Upper lobe of right lung (tissue), 1 donor: ENCODE results near the gene PCSK2. TPM values are rescaled to one million over a fixed set of nuclear protein-coding genes. Genes with fewer than 3 reads are reported as not detected.

Experiments
- ATAC-seq: fragments of 200-7000 bp; cut with Tn5 transposase; one replicate; pipeline ENCODE4 v1.9.1; 2020; ENCODE audit warnings: mild to moderate bottlenecking, moderate library complexity
- DNase-seq: peaks from one replicate; pipeline ENCODE4 v3.0.0-alpha.2; 2020
- H3K27ac ChIP-seq: fragments of 200-600 bp; one replicate; pipeline ENCODE4 v1.8.0; 2022
- H3K27me3 ChIP-seq: fragments of 200-600 bp; one replicate; pipeline ENCODE4 v1.8.0; 2022; ENCODE audit warnings: mild to moderate bottlenecking
- H3K36me3 ChIP-seq: fragments of 200-600 bp; one replicate; pipeline ENCODE4 v1.8.0; 2022
- H3K4me1 ChIP-seq: fragments of 200-600 bp; one replicate; pipeline ENCODE4 v1.8.0; 2022
- H3K4me3 ChIP-seq: fragments of 200-600 bp; one replicate; pipeline ENCODE4 v1.8.0; 2022; ENCODE audit warnings: mild to moderate bottlenecking
- H3K9me3 ChIP-seq: fragments of 200-600 bp; one replicate; pipeline ENCODE4 v1.8.0; 2022
- CTCF ChIP-seq: fragments of 200-600 bp; IDR thresholded peaks from one replicate; pipeline ENCODE4 v1.8.0; 2022; ENCODE audit warnings: antibody characterized with exemption
- intact Hi-C: fragments of 100-400 bp; cut with DNase I; formaldehyde crosslinking; loops from one replicate; pipeline ENCODE4 v1.11.0; 2022
- total RNA-seq: library from RNA; stranded (reverse); fragmentation: NEBNext Ultra II Directional; extraction: Animal tissue kit (Norgen Biotek cat#: 25700); gene quantifications from one replicate; pipeline ENCODE4 v1.2.1, GENCODE V29; 2021
- donor health status: DM: no; HTN: yes; CAD: no; lungs with severe emphysema.

PCSK2 gene
- total RNA-seq, 1 donor from 2014 or later, result 17.7 TPM

DNA sequence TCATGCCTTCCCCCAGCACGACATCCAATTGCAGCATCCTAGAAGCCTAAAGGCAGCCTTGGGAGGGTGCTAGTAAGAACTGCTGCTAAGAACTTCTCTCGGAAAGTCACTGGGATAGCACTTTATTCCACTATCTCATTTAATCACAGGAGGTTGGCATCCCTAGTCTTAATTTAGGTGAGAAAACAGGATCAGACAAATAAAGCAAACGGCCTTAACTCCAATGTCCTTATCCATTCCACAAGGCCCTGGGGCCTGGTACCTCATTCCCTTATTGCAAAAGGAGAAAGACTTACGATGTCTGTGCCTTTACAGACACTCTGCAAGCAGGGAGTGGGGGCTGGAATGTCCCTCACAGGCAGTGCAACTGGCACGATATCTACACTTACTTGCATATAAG, 243.7 kb downstream of the PCSK2 start:
- TF ChIP-seq CTCF, result no peak
- no peaks in the 10 kb centered on the region for H3K4me1 ChIP-seq

DNA sequence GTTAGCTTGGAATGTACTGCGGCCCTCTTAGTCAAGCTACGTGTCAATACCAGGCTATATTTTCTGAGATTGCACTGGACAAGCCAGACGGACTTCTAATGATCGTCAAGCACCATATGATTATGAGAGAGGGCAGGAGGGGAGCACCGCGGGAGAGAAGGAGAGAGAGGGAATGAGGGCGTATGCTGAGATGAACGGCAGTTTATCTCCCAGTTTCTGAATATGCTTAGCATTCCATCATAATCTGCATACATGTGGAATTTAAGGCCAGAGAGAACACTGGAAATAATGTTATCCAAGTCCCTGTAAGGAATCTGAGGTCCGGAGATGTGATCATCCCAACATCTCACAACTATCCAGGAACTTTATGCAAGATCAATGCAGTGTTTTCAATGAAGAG, 244.1 kb downstream of the PCSK2 start:
- intact Hi-C loops, result no loop called here

More for the DNA sequence above, 243.7 kb downstream of the PCSK2 start:
- intact Hi-C loops, result no loop called here
- no peaks in the 10 kb centered on the region for H3K27me3 ChIP-seq
- ATAC-seq (no peak), DNase-seq (no peak)
- no peak overlapping the region for H3K4me3 ChIP-seq
- H3K36me3 ChIP-seq, result no peaks in the 10 kb centered on the region
- no peak overlapping the region for H3K27ac ChIP-seq
- H3K9me3 ChIP-seq, result no peaks in the 10 kb centered on the region

DNA sequence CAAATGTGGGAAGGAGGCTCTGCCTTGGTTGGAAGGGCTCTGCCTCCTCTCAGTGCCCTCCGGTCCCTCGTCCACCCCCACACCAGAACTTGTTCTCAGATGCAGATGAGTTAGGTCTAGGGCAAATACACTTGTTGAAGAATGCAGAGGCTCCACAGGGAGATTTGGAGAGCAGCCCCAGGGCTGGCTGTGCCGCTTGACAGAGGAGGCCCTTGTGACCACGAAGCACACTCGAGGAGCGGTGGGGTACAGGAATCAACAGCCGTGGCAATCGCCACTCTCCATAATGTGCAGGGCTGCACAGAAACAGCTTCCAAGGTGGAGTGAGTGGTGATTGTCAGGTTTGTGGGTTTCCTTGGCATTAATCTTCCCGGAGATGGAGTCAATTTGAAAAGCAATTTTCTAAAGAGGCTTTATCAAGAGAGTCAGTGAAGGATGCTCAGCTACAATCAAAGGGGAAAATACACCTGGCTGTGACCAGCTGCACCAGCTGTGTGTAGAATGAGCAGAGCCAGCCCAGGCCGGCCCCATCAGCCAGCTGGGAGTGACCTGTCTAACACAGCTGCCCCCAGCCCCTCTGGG, 244.9 kb downstream of the PCSK2 start:
- H3K36me3 ChIP-seq, result no peaks in the 10 kb centered on the region
- H3K4me1 ChIP-seq, result no peaks in the 10 kb centered on the region
- H3K27me3 ChIP-seq, result no peaks in the 10 kb centered on the region
- intact Hi-C loops, result no loop called here
- H3K9me3 ChIP-seq, result no peaks in the 10 kb centered on the region
- no peak overlapping the region for H3K4me3 ChIP-seq
- ATAC-seq, result no peak
- no peak for TF ChIP-seq CTCF
- no peak overlapping the region for H3K27ac ChIP-seq
- no peak for DNase-seq

More for the DNA sequence above, 244.1 kb downstream of the PCSK2 start:
- no peak for DNase-seq
- Histone ChIP-seq H3K4me1 (no peaks in the 10 kb centered on the region), H3K4me3 (no peak overlapping the region), H3K36me3 (no peaks in the 10 kb centered on the region), H3K9me3 (no peaks in the 10 kb centered on the region), H3K27ac (no peak overlapping the region), H3K27me3 (no peaks in the 10 kb centered on the region)
- no peak for TF ChIP-seq CTCF
- ATAC-seq, result no peak

- no peak overlapping the region for H3K4me3 ChIP-seq
- no peaks in the 10 kb centered on the region for H3K9me3 ChIP-seq
- intact Hi-C loops, result no loop called here
- no peak for DNase-seq
- no peak for TF ChIP-seq CTCF
- ATAC-seq, result no peak
- H3K27ac ChIP-seq, result no peak overlapping the region
- no peaks in the 10 kb centered on the region for H3K36me3 ChIP-seq
- H3K27me3 ChIP-seq, result no peaks in the 10 kb centered on the region
- no peaks in the 10 kb centered on the region for H3K4me1 ChIP-seq
These were observed 246.8 kb downstream of the PCSK2 start for GRCh38 chr20:17473659-17474058.

DNA sequence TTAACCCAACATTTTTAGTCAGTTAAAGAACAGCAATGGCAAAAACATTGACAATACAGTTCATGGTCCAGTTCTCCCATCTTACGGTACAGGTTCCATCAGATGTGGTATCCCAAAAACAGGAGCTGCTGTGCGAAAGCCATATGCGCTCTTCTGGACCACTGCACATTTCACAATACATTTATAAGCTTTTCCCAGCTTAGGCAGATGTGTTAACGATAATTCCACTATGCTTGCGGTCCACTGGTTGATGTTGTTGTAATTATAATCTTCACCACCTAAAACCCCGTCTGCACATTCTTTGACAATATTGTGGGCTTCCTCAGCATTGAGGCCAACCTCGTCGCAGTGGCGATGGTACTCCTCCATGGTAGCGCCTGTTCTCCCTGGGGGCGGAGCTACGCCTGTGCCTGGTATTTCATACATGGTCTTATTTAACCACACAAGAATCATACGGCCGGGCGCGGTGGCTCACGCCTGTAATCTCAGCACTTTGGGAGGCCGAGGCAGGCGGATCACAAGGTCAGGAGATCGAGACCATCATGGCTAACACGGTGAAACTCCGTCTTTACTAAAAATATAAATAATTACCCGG, 252.3 kb downstream of the PCSK2 start:
- intact Hi-C loops, result no loop called here
- H3K27ac ChIP-seq, result no peak overlapping the region
- H3K9me3 ChIP-seq, result no peaks in the 10 kb centered on the region
- DNase-seq (no peak), ATAC-seq (no peak)
- H3K4me1 ChIP-seq, result no peaks in the 10 kb centered on the region
- no peaks in the 10 kb centered on the region for H3K27me3 ChIP-seq
- H3K36me3 ChIP-seq, result no peaks in the 10 kb centered on the region
- TF ChIP-seq CTCF, result no peak
- no peak overlapping the region for H3K4me3 ChIP-seq
